ENCODE measurements around the gene SLC26A11.
"Not testable (repeated sequence)": the region's sequence is repeated elsewhere in the genome, so short reads cannot be mapped to it uniquely, and the experiment has no call there.

SLC26A11 gene

GRCh38 chr17:80233202-80233601, 13.0 kb downstream of the SLC26A11 start:
- TF ChIP-seq ZFX (IDR thresholded peaks at IDR 0.05) (no peak), CTCF (conservative IDR thresholded peaks at IDR 0.05) (no peak)
- H3K27ac ChIP-seq = no peak overlapping the region

GRCh38 chr17:80236911-80237310, 16.7 kb downstream of the SLC26A11 start:
- TF ChIP-seq ZFX (IDR thresholded peaks at IDR 0.05) = no peak
- TF ChIP-seq CTCF (conservative IDR thresholded peaks at IDR 0.05) = no peak
- no peak overlapping the region for H3K27ac ChIP-seq

GRCh38 chr17:80237386-80237785, 17.2 kb downstream of the SLC26A11 start:
- H3K27ac ChIP-seq = no peak overlapping the region
- TF ChIP-seq ZFX (IDR thresholded peaks at IDR 0.05) = no peak
- TF ChIP-seq CTCF (conservative IDR thresholded peaks at IDR 0.05) = no peak

GRCh38 chr17:80242505-80242904, 22.3 kb downstream of the SLC26A11 start:
- TF ChIP-seq ZFX (IDR thresholded peaks at IDR 0.05) (no peak), CTCF (conservative IDR thresholded peaks at IDR 0.05) (no peak)

GRCh38 chr17:80243526-80244433, 23.6 kb downstream of the SLC26A11 start:
- no peak overlapping the region for H3K27ac ChIP-seq
- TF ChIP-seq ZFX (IDR thresholded peaks at IDR 0.05) = no peak
- TF ChIP-seq CTCF (conservative IDR thresholded peaks at IDR 0.05) = no peak

More at GRCh38 chr17:80242505-80242904, 22.3 kb downstream of the SLC26A11 start:
- H3K27ac ChIP-seq = no peak overlapping the region

- H3K27ac ChIP-seq = not testable (repeated sequence)
Measured at GRCh38 chr17:80244448-80244847, 24.2 kb downstream of the SLC26A11 start.

GRCh38 chr17:80244871-80245509, 24.8 kb downstream of the SLC26A11 start:
- H3K27ac ChIP-seq = no peak overlapping the region
- TF ChIP-seq CTCF (conservative IDR thresholded peaks at IDR 0.05) = no peak
- no peak for TF ChIP-seq ZFX (IDR thresholded peaks at IDR 0.05)
